GM19240 (cell line): Measurements from ENCODE around the gene SLC4A1.

Experiments used
- DNase-seq: peaks from one replicate; pipeline ENCODE4 v3.0.0; 2011; ENCODE audit warnings: low spot score; ENCODE audit not compliant: insufficient read length

The SLC4A1 gene

DNA sequence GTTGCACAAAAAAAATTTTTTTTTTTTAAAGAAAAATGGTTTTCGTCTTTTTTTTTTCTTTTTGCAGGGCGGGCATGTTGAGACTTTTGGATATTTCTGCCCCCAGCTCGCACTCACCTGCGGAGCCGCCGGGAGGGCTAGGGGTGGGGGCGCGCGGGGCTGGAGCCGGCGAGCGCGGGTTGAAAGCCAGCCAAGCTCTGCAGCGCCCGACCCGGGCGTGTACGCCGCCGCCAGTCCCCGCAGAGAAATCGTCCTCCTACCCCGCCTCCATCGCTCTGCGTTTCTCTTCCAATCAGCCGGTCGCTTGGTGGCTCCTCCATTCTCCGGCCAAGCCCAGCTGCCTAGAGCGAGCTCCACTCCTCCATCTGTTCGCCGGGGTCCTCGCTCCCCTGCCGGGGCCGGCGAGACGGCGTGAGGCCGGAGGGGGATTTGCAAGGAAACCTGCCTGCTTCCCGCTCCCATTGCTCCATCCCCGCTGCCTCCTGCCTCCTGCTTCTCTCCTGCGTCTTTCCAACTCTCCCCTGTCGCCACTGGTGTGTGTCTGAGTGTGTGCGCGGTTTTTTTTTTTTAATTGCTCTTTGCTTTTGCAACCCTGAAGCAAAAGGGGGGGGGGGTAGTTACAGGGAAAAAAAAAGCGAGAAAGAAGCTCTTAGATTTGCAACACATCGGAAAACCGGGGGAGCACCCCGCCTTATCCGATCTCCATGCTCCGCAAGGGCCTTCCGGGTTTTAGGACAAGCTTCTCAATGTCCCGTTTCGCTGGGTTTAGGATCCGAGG lies 46.7 kb downstream of the SLC4A1 start:
- no peak for DNase-seq

DNA sequence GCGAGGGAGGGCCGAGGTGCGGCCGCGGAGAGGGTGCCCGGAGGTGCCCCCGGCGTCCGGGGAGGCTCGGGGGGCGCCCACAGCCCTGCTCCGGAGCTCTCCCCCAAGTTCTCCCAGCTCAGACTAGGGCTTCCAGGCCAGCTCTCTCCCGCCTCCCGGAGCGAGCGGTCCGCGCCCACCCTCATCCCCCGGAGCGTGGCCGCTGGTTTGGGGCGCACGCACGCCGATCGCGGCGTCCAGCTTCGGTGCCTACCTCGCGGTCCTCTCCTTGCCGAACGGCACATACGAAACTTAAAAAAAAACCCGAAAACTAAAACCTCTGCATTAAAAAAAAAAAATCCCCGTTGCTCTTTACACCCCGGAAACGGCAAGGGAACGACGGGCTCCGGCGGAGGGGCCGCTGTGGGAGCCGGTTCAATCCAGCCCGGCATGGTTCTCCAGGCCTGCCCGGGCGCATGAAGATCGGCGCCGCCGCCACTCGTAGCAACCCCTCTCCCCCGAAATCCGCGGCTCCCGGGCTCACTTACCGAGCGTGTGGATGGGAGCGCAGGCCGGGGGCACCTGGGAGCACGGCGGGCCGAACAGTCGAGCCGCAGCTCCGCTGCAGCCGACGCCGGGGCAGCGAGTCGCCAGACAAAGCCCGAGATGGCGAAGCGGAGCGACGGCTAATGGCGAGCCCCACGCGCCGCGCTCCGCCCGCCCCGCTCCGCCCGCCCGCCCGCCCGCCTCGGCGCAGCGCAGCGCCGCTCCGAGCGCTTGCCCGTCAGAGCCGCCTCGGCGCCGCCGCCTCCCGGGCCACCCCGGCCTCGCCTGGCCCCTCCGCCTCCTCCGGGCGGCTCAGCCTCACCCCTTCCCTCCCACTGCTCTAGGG lies 47.5 kb downstream of the SLC4A1 start:
- peak; percentile 44 for DNase-seq

GRCh38 chr17:44219616-44220212 lies 48.2 kb downstream of the SLC4A1 start, which contains the start of gene UBTF:
UBTF (minus strand) TSS chr17:44219675; CDS start chr17:44218229, 1,446 bp downstream.
- DNase-seq = peak; percentile 33

DNA sequence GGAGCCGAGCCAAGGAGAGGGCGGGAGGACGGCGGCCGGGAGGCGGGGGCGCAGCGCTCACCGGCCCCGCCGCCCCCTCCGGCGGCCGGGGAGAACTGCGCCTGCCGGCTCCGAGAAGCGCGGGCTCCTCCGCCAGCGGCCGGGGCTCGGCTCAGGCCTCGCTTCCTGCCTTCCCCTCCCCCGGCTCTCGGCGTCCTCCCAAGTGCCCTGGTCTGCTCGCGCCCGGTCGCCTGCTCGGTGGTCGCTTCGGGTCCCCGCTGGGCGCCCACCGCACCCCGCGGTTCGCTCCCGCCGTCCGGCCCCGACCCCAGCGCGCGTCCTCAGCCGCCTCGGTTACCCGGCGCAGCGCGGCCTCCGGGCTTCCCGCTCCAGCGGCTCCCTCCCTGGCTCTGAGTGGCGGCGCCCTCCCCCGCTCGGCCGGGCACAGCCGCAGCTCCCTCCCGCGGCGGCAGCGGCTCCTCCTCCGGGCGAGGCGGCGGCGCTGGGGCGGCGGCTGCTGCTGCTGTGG lies 48.8 kb downstream of the SLC4A1 start:
- DNase-seq = peak; percentile 58

GRCh38 chr17:44218344-44219107 lies 49.4 kb downstream of the SLC4A1 start:
- peak; percentile 60 for DNase-seq

DNA sequence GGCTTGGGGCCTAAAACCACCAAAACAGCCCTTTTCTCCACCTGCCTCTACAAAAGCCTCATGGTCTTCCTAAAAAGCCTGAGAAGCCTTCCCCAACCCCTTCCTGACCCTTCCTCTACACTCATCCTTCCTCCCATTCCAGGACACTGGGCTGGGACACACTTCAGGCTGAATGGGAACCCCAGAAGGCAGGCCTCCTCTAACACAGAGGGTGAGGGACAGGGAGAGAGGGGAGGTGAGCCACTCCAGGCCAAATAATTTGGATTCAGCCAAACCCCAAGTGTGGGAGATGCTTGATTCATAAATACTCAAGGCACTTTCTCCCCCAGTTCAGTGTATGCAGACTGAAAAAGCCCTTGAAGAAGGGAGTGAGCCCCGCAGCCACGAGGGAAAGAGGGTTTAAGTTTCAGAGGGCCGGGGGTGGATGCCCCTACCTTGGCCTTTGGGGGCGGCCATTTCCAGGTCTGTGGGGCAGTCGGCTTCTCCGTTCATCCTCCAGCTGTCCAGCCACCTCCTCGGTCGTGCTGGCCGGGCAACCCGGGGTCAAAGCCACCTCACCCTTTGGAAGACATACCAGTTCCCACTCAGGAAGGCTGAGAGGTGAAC lies 50.1 kb downstream of the SLC4A1 start:
- DNase-seq = no peak

DNA sequence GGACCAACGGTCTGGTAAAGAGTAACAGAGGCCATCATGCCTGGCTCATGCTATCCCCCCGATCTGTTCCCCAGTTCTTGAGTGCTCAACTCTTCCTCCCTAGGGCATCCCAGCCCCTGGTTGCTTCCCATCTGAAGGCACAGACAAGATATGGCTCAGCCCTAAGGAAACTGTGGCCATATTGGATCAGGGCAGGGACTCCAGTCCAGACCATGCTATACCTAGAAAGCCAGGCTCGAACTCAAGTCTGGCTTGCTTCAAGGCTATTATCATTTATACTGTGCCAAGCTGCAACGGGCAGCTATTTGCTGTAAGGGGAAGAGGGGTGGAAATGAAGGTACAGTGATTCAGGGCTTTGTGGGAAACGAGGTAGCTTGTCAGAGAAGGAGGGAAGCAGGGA lies 51.2 kb downstream of the SLC4A1 start:
- DNase-seq = no peak

- peak; percentile 43 for DNase-seq
These were observed 51.8 kb downstream of the SLC4A1 start for GRCh38 chr17:44216173-44216572.

DNA sequence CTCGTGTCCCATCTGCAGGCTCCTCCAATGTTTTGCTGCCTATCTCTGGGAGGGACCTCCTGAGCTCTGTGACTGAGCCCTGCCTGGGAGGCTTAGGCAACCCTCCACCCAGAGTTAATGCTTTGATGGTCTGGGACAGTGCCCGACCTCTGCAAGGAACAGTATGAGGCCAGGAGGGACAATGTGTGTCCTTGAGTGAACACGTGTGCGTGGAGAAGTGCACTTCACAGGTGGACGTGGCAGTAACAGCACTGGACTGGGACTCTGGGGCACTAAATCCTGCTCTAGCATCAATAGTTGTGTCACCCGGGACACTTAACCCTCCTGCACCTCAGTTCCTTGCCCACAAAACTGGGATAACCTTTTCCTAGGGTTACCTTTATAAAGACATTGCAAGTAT lies 53.0 kb downstream of the SLC4A1 start:
- DNase-seq = no peak

DNA sequence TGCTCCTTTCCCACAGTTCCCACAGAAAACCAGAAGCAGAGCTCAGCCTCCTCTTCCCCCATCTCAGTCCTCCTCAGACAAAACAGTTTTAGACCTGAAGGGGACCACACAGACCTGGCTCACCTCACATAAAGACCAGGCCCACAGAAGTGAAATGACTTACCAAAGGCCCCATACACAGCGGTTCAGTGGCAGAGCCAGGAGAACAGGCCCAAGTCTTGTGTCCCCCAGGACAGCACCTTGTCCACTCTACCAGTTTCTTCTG lies 53.8 kb downstream of the SLC4A1 start:
- no peak for DNase-seq

GRCh38 chr17:44213403-44214229 lies 54.3 kb downstream of the SLC4A1 start:
- no peak for DNase-seq

GRCh38 chr17:44212507-44213402 lies 55.2 kb downstream of the SLC4A1 start:
- DNase-seq = no peak

DNA sequence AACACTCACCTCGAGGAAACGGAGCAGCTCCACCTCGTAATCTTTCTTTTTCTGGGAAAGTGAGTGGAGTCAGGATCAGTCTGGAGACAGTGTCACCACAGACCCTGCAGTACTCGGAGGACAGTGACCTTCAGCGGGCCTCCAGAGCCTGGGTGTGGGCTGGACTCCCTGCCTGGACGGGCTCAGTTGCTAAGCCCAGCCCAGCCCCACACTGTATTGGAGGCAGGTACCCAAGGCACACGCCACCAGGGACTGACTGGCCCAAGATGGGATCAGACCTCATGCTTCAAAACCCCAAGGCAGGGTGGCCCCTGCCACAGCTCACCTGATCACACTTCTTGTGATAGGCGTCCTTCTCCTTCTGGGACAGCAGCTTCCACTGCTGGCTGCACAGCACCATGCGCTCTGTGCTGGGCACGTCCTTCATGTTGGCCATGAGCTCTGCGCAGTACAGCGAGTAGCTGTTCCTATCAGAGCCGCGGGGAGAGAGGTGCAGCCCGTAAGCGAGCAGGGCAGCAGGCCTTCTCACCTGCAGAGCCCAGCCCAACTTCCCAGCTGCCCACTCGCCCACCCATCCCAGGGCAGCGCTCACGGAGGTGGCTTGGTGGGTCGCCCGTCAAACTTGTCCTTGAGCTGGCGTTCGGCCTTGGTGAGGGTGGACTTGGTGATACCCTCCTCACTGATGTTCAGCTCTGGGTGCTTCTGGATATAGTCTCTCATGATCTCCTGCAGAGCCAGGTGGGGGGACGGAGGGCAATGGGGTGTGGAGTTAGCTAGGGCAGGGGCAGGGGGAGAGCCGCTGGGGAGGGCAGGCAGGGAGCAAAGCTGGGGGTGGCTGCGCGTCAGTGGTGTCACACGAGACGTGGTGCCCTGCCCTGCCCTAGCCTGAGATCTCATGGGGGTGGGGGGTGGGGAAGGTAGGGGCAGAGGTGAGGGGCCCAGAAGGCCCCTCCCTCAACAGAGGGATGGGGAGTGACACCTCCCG lies 56.4 kb downstream of the SLC4A1 start:
- DNase-seq = no peak

- DNase-seq = peak; percentile 84
These were observed 57.4 kb downstream of the SLC4A1 start for GRCh38 chr17:44210342-44211192.

GRCh38 chr17:44209786-44210341 lies 58.1 kb downstream of the SLC4A1 start:
- DNase-seq = no peak

DNA sequence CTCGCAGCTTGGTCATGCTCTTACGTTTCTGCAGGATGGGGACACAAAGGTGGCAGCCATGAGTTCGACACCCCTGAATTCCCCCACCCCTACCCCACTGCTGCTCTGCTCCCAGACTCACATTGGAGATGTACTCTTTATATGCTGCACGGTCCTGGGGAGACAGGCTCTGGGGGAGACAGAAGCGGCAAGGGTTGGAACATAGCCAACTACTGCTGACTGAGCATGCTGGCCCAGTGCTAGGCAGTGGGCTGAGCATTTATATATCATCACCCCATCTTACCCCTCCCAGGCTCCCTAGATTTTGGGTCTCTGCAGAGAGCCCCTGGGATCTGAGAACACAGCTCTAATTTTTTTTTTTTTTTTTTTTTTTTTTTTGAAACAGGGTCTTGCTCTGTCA lies 60.2 kb downstream of the SLC4A1 start:
- no peak for DNase-seq

- no peak for DNase-seq
These were observed 60.6 kb downstream of the SLC4A1 start for GRCh38 chr17:44207319-44207718.
